Endometrial microvascular endothelial cells (primary cell): ENCODE measurements around the gene EVI5. TPM values are rescaled to one million over a fixed set of nuclear protein-coding genes. Genes with fewer than 3 reads are reported as not detected.
"Not testable (repeated sequence)": the region's sequence is repeated elsewhere in the genome, so short reads cannot be mapped to it uniquely, and the experiment has no call there.

Experiments
- in situ Hi-C: cut with HindIII; loops from 2 replicates; pipeline ENCODE4 v1.10.0; 2017; ENCODE audit warnings: low sequenced_read_pairs, low pct_unique_long_range_greater_than_20kb; ENCODE audit errors: inconsistent ontology term
- total RNA-seq: library from RNA; depleted of rRNA; stranded (reverse); fragments of >200 nt; gene quantifications from one replicate; pipeline ENCODE4 v1.2.3, GENCODE V29; 2015; ENCODE audit errors: inconsistent ontology term

Gene EVI5
- total RNA-seq, 1 donor from 2014 or later: 15.0 TPM

DNA sequence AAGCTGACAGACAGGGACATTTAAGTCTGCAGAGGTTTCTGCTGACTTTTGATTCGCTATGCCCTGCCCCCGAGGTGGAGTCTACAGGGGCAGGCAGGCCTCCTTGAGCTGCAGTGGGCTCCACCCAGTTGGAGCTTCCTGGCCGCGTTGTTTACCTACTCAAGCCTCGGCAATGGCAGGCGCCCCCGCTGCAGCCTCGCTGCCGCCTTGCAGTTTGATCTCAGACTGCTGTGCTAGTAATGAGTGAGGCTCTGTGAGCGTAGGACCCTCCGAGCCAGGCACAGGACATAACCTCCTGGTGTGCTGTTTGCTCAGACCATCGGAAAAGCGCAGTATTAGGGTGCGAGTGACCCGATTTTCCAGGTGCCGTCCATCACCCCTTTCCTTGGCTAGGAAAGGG is 149.7 kb downstream of the EVI5 start:
- in situ Hi-C loops: not testable (repeated sequence)

DNA sequence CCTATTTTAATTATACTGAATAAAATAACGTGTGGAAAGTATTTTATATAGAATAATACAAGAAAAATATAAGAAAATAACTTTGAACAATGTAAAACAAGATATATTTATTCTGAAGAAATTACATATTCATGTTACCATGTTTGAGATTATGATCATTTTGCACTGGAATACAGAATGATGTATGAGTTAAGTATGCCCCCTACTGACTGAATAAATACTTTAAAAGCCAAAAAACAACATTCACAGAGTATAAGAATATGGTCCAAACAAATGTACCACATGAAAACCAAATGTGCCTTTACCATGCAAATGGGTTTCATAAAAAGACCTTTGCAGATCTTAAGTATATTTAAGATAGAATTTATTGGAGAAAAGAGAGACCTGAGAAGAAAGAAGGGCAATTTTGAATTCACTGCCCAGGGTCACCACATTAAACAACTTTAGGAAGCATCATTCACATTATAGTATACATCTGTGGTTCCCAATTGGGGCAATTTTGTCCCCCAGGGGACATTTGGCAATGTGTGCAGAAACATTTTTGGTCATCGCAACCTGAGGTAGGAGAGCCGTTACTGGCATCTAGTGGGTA is 161.6 kb downstream of the EVI5 start:
- in situ Hi-C loops: no loop called here

DNA sequence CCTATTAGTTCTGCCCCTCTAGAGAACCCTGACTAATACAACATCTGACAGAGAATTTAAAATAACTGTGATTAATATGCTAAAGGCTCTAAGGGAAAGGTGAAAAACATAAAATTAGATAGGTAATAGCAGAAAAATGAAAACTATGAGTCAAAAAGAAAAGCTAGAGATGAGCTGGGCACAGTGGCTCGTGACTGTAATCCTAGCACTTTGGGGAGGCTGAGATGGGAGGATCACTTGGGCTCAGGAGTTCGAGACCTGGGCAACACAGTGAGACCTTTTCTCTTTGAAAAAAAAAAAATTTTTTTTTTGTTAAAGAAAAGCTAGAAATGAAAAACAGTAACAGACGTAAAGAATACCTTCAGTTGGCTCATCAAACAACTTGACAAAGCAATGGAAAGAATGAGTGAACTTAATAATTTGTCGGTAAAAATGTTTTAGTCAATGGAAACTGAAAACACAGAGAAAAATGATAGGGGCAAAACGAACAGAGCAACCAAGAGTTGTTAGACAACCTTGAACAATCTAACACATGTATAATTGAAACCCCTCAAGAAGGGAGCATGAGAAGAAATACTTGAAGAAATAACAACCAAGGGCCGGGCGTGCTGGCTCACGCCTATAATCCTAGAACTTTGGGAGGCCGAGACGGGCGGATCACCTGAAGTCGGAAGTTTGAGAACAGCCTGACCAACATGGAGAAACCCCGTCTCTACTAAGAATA is 165.3 kb downstream of the EVI5 start:
- in situ Hi-C loops: no loop called here

DNA sequence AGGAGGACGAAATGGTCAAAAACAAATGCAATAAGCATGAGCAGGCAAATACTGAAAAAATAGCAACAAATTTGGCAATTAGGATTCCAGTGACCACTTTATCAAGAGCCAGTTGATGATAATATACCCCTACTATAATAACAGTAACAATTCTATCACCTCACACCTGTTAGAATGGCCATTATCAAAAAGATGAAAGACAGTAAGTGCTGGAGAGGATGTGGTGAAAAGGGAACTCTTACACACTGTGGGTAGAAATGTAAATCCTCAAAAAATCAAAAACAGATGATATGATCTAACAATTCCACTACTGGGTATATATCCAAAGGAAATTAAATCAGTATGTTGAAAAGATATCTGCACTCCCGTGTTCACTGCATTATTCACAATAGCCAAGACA is 183.9 kb downstream of the EVI5 start:
- in situ Hi-C loops: no loop called here

DNA sequence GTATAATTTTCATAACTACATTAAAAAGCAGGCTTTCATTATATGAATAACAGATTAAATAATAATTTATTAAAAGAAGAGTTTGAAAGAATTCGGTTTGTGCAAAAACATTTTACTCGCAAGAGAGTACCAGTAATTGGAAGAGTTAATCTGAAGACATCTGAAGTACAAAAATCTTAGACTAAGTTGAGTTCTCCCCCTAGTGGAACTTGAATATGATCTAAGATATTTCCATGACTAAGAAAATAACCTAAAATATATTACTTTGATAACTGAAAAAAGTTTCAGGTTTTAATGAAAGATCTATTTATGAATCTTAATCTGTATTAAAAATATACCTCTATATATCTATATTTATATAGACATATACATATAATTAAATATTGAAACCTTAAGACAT is 185.7 kb downstream of the EVI5 start:
- in situ Hi-C loops: no loop called here

DNA sequence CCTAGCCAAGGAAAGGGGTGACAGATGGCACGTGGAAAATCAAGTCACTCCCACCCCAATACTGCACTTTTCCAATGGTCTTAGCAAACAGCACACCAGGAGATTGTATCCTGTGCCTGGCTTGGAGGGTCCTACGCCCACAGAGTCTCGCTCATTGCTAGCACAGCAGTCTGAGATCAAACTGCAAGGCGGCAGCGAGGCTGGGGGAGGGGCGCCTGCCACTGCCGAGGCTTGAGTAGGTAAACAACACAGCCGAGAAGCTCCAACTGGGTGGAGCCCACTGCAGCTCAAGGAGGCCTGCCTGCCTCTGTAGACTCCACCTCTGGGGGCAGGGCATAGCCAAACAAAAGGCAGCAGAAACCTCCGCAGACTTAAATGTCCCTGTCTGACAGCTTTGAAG is 195.5 kb downstream of the EVI5 start:
- in situ Hi-C loops: not testable (repeated sequence)

DNA sequence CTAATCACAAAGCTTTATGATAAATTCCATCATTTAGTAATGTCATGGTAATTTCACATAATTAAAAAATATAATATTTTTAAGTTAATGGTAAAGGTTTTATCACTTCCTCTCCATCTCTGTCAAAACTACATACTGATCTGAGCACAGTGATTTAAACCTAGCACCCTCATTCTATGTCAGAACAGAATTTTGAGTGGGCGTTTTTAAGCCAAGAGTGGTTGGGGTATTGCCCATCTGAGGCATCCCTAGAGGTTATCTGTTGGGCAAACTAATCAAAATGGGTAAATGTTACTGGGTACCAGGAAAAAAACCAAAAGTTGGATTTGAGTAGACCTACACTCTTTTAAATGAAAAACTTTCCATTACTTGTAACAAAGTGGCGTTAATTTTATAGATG is 197.5 kb downstream of the EVI5 start:
- in situ Hi-C loops: no loop called here

DNA sequence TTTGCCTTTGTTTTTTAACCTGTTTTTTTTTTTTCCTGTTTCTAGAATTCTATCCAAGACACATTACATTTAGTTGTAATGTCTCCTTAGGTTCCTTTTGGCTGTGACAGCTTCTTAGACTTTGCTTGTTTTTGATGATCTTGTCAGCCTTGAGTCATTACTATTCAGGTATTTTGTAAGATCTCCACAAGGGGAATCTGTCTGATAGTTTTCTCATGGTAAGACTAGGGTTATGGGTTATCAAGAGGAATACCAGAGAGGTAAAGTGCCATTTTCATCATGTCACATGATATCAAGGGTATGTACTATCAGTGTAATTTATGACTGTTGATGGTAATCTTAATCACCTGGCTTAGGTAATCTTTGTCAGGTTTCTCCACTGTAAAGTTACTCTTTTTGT is 199.1 kb downstream of the EVI5 start:
- in situ Hi-C loops: no loop called here

DNA sequence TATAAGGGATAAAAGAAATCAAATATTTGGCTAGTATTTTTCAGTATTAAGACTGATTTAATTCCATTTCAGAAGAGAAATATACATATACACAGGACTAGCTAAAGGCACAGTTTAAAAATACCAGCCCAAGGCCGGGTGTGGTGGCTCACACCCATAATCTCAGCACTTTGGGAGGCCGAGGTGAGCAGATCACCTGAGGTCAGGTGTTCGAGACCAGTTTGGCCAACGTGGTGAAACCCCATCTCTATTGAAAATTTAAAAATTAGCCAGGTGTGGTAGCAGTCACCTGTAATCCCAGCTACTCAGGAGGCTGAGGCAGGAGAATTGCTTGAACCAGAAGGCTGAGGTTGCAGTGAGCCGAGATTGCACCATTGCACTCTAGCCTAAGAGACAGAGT is 200.1 kb downstream of the EVI5 start:
- in situ Hi-C loops: not testable (repeated sequence)

DNA sequence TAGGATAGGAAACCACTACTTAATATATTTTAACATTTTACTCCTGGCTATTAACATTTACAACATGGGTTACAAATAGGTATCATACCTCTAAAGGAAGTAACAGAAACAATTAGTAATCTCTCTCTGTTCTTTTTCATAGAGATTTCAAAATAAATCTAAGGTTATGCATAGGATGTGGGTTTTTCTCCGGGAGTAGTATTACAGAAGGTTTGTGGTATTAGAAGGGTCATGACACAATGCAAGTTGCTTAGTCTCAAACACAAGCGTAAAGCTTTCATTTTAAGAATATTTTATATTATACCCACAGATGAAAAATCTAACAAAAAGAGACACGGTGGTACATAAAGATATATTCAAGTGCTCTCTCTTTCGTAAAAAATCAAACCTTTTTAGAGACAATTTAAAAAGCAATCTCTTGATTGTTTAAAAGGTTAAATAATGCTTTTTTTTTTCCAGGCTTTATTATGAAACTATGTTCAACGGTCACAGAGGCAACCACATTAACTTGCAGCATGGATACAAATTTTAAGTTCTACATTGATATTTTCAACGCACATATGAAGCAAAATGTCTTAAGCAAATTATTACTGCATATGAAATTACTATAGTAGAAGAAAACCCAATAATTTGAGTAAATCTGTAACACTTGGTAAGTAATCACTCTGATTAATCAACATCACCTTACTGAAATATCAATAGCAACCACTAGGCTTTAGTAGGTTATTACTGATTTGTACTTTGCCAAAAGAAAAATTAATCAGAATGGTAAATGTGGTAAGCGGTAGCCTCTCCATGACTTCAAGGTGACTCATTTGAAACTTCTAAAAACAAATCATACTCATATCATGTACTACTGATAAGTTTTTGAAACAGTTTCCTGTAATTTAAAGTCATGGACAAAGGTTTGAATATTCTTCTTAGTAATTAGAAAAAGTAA is 200.8 kb downstream of the EVI5 start:
- in situ Hi-C loops: no loop called here

DNA sequence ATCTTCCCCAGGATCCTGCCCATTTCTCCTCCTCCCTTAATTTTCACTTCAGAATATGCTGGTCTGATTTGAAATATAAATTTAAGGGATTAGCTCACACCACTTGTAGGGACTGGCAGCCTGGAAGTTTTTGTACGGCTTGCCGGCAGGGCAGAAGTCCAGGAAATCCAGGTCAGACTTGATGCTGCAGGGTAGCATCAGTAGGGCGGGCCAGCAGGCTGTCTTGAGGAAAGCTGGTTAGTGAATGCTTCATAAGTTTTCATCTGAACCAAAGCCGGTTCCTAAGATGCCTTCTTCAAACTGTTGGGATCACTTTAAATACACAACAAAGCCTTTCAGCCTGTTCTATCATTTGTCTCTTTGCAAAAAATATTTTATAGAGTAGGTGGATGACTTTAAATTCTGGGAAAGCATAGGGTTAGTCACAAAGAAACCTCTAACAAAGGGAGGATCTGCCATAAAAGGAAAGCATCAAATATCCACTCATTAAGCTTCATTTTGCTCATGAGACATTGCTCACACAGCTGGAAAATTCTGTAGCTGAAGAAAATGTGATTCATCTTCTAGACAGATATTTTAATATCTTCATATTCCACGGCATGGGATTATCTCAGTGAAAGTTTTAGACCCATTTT is 207.5 kb downstream of the EVI5 start:
- in situ Hi-C loops: no loop called here

DNA sequence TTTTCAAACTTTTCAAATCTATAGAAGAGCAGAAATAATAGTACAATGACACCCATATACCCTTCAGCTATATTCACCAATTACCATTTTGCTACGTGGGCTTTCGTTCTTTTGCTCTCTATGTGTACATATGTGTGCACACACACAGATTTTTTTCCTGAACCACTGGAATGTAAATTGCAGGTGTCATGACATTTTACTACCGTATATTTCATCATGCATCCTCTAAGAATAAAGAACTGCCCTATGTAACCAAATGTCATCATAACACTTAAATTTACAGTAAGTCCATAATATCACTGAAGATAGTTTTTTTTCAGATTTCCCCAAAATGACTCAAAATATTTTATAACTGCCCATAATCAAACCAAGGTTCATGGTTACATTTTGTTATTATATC is 209.8 kb downstream of the EVI5 start:
- in situ Hi-C loops: no loop called here

DNA sequence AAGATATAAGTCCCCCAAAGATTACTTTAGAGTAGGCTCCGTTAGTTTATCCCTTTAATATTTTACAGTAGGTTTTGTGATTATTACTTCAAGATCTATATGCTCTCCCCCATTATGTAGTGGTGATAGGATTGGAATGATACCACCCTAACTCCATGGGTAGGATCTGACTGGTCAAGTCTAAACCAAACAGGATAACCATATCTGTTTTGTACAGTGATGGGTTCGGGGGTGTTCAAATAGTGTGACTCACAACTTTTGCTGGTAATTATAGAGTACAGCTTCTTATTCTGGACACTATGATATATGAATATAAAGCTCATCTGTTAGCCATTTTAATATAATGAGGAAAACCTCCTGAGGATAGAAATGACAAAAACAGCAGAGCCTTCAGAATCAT is 212.4 kb downstream of the EVI5 start:
- in situ Hi-C loops: no loop called here

DNA sequence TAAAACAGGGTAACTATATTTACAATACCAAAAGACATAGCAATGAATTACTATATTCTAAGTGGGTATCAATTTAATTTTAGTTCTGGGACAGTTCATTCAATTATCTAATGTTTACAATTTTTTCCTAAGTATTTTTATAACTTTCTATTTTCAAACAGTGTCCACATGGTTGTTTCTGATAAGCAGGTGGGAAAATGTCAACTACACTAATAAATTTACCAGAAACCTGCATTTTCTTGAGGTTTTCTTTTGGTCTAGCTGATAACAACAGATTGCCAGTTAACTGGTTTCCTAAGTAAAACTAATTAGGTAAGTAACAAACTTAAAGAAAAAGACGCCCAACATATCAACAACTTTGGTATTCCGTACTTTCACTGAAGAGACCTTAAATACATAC is 213.3 kb downstream of the EVI5 start:
- in situ Hi-C loops: no loop called here

DNA sequence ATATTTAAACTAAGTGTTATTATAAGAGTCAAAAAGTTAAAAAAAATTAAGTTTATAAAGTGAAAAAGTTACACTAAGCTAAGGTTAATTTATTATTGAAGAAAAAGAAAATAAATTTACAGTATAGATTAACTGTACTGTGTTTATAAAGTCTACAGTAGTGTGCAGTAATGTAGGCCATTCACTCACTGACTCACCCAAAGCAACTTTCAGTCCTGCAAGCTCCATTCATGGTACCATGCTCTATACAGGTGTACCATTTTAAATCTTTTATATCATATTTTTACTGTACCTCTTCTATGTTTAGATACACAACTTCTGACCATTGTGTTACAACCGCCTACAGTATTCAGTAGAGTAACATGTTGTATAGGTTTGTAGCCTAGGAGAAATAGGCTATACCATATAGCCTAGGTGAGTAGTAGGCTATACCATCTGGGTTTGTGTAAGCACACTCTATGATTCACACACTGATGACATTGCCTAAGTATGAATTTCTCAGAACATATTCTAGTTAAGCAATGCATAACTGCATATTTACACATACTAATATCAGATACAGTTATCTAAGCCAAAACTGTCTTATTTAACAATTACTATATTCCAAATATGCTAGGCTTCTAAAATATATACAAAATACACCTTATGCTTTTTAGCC is 217.6 kb downstream of the EVI5 start:
- in situ Hi-C loops: no loop called here

DNA sequence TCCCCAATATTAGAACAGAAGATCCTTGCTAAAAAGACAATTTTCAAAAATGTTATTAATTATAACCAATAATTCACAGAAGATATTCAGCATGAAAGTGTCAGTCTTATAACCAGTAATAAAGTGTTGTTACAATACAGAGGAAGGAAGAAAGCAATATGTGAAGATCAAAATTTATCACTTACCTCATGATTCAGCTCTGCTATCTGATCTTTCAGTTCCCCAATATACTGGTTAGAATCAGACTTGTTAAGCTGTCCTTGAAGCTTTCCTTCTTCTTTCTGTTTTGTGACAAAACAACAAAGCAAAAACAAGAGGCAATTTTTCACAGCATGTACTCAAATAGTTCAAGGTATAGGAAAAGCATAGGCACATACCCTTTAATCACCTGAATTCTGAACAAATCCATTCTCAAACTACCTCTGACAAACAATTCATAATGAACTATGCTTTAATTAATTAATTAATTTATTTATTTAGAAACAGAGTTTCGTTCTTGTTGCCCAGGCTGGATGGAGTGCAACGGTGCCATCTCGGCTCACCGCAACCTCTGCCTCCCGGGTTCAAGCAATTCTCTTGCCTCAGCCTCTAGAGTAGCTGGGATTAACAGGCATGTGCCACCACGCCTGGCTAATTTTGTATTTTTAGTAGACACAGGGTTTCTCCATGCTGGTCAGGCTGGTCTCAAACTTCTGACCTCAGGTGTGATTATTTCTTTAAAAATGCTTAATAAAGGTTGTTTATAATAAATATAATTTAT is 221.3 kb downstream of the EVI5 start:
- in situ Hi-C loops: no loop called here

DNA sequence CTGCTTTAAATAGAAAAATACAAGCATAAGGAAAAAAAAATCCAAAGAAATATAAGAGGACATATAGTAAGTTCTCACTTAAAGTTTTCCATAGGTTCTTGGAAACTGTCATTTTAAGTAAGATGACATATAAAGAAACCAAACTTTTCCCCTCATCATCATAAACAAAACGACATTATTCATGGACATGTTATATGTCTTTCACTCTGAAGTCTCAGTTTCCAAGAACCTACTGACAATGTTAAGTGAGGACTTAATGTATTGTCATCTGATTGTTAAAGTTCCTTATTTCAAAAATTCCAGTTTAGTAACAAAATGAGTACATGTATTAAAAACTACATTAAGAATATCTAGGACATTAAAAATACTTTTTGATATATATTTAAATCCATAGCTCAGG is 228.6 kb downstream of the EVI5 start:
- in situ Hi-C loops: no loop called here

DNA sequence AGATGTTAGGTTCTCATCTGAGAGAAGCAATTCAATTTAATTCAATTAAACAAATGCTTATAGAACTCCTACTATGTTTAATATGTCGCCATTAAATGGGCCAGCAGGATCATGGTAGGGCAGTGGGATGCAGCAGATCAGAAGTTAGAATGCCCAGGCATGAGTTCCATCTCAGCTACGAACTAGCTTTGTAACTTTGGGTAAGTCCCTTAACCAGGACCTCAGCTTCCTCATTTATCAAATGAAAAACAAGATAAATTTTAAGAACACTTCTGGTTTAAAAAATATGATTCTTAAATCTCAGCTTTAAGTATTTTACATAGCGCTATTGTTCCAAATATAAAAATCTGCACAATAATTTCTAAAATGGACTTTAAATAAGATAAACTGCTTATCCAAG is 230.7 kb downstream of the EVI5 start:
- in situ Hi-C loops: no loop called here
